ENCODE results near the gene DES.

The DES gene

GRCh38 chr2:219472629-219473187 is 54.5 kb downstream of the DES start:
- no peak for DNase-seq (ENCODE audit: low read depth)

- DNase-seq (ENCODE audit: low read depth) = no peak
Observed at GRCh38 chr2:219473511-219473910, 55.3 kb downstream of the DES start.

GRCh38 chr2:219474285-219475060 is 56.3 kb downstream of the DES start:
- no peak for DNase-seq (ENCODE audit: low read depth)

- DNase-seq (ENCODE audit: low read depth) = no peak
Observed at GRCh38 chr2:219475278-219475677, 57.1 kb downstream of the DES start.

- DNase-seq (ENCODE audit: low read depth) = peak; percentile 29
Observed at GRCh38 chr2:219475697-219476651, 57.8 kb downstream of the DES start.
